Measurements from ENCODE around the gene FLVCR2.

FLVCR2 gene

GRCh38 chr14:75578102-75578785 lies at the start of gene FLVCR2:
Gene FLVCR2 (plus strand): TSS chr14:75578620. CDS start chr14:75578973, 353 bp downstream.
- peak; percentile 55 for DNase-seq

GRCh38 chr14:75531256-75531655 lies 47.2 kb upstream of the FLVCR2 start:
- no peak for DNase-seq

- no peak for DNase-seq
Observed at GRCh38 chr14:75531660-75532317, 46.6 kb upstream of the FLVCR2 start.

- no peak for DNase-seq
Observed at GRCh38 chr14:75533791-75534555, 44.4 kb upstream of the FLVCR2 start.

- DNase-seq = no peak
Observed at GRCh38 chr14:75535164-75535898, 43.1 kb upstream of the FLVCR2 start.

GRCh38 chr14:75537071-75537470 lies 41.3 kb upstream of the FLVCR2 start:
- DNase-seq = no peak

- DNase-seq = no peak
Observed at GRCh38 chr14:75539162-75539560, 39.3 kb upstream of the FLVCR2 start.

GRCh38 chr14:75539561-75540478 lies 38.6 kb upstream of the FLVCR2 start:
- DNase-seq = peak; percentile 61

GRCh38 chr14:75540479-75540851 lies 38.0 kb upstream of the FLVCR2 start:
- DNase-seq = no peak

GRCh38 chr14:75542588-75543091 lies 35.8 kb upstream of the FLVCR2 start:
- peak; percentile 93 for DNase-seq

- DNase-seq = no peak
Observed at GRCh38 chr14:75543253-75543652, 35.2 kb upstream of the FLVCR2 start.

GRCh38 chr14:75543786-75544185 lies 34.6 kb upstream of the FLVCR2 start:
- no peak for DNase-seq

GRCh38 chr14:75545907-75546306 lies 32.5 kb upstream of the FLVCR2 start:
- no peak for DNase-seq

GRCh38 chr14:75547552-75548250 lies 30.7 kb upstream of the FLVCR2 start:
- DNase-seq = no peak

GRCh38 chr14:75548544-75548943 lies 29.9 kb upstream of the FLVCR2 start:
- no peak for DNase-seq

GRCh38 chr14:75549169-75549568 lies 29.3 kb upstream of the FLVCR2 start:
- DNase-seq = no peak

GRCh38 chr14:75551021-75551420 lies 27.4 kb upstream of the FLVCR2 start:
- DNase-seq = no peak

- no peak for DNase-seq
Observed at GRCh38 chr14:75553157-75553556, 25.3 kb upstream of the FLVCR2 start.

GRCh38 chr14:75553761-75554364 lies 24.6 kb upstream of the FLVCR2 start:
- no peak for DNase-seq

GRCh38 chr14:75554482-75554881 lies 23.9 kb upstream of the FLVCR2 start:
- DNase-seq = no peak

GRCh38 chr14:75558440-75558839 lies 20.0 kb upstream of the FLVCR2 start:
- no peak for DNase-seq
